ENCODE results near the gene AXIN2.
"Not testable (repeated sequence)": the region's sequence is repeated elsewhere in the genome, so short reads cannot be mapped to it uniquely, and the experiment has no call there.

Gene AXIN2

DNA sequence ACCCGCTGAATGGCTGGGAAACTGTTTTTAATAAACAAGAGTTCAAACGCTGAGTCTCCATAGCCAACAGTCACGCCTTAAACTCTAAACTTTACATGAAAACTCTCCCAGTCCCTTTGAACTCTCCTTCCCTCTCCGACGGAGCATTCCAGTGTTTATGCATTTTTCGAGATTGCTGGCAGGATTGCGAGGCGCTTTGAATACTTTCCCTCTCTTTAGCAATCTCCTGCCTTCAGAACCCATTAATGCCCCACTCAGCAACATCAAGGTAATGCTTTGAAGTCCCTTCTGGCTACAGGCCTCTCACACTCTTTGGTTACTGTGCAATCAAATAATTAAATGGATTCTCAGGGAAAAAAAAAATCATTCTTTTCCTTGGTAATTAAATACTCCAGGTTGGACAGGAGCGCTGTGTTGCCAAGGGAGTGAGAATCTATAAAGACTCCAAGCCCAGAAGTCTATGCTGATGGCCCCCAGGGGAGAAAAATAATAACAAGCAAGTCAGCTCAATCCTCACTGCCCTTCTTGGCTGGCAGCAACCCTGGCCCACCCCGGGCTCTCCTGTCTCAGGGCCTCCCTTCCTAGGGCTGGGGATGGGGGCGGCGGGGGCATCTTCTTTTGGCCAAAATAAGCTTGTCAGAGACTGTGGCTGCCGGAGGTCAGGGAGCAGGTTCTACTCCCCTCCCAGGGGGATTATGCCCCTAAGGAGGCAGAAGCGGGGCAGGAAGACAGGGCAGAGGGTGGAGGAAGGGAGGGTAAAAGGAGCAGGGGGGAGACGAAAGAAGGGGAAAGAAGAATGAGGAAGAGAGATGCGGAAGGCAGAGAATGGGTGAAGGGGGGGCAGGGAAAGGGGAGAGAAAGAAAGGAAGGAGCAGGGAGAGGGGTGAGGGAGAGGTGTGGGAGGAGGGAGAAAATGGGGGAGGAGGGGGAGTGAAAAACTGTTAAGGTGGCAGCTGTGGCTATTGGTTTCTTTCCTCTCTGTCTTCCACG, 45.2 kb downstream of the AXIN2 start:
- DNase-seq = no peak

DNA sequence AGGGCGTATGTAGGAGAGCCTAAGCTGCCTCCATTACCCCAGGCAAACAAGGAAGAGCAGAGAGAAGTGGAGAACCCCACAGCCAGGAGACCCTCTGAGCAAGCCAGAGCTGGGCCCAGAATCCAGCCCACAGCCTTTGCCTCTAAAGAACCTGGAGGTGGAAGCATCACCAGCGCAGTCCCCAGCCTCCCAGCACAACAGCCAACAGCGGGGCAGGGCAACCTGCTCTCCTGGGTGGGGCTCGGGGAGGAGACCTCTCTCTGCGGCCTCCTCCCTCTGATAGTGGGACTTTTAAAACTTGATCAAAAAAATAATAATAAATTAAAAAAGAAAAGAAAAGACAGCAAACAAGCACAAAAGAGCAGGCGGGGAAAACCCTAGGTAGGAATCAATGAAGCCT, 45.9 kb downstream of the AXIN2 start:
- DNase-seq = no peak

DNA sequence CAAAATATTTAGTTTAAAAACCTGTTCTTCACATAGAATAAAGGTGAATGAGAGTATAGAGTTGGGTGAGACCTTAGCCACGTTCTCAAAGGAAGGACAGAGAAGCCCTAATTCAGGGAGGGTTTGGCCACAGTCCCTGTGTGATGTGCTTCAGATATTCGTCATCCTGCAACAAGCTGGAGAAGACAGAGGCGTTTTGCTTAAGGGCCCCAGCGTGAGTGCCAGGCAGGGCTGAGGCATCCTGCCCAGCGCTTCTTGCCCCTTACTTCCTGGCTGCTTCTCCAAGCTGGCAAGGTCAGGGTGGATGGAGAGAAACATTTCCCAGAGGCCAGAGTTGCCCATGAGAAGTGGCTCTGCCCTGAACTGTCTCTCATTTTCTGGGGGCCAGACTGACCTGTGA, 46.9 kb downstream of the AXIN2 start:
- no peak for DNase-seq

DNA sequence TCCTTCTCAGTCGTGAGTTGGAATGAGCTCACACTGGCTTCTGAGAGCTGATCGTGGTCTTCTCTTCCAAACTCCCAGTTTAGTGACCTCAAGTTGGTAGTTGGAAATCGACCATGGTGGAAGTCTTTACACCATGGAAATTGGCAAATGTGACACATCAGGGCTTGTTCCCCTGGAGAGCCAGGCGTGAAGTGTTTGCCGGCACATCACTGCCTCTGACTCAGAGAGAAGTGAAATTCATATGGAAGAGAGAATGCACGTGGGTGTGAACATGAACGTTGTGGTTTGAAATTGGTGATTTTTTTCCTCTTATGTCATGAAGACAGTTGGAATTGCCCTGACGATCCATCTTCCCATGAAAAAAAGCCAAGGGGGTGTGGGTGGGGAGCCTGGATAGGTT, 47.4 kb downstream of the AXIN2 start:
- DNase-seq = no peak

DNA sequence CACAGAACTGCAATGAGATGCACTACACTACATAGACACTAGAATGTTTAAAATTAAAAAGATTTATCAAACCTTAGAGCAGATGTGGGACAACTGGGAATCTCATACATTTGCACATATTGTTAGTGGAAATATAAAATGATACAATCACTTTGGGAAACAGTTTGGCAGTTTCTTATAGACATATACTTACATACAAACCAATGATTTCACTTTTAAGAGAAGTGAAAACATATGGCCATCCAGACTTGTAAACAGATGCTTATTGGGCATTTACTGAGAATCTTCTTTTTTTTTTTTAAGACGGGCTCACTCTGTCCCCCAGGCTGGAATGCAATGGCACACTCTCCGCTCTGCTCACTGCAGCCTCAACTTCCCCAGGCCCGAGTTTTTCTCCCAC, 50.1 kb downstream of the AXIN2 start:
- no peak for DNase-seq

DNA sequence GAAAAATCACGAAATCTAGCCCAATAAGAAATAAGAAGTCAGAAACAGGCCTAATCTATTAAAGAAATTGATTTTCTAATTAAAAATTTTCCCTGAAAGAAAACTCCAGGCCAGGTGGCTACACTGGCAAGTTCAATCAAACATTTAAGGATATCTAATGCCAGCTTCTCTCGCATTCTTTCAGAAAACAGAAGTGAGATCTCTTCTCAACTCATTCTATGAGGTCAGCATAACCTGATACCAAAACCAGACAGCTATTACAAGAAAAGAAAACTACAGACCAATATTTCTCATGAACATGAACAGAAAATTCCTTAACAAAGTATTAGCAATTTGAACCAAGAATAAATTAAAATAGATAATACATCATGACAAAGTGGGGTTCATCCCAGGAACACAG, 52.4 kb downstream of the AXIN2 start:
- DNase-seq = no peak

DNA sequence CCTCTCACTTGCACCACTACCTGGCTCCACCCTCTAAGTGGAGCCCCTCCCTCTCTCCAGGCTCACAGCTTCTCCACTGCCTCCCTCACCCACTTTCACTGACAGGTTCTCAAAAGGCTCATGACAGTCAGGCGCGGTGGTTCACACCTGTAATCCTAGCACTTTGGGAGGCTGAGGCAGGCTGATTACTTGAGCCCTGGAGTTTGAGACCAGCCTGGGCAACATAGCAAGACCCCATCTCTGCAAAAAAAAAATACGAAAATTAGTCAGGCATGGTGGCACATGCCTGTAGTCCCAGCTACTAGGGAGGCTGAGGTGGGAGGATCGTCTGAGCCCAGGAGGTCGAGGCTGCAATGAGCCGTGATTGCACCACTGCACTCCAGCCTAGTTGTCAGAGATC, 56.8 kb downstream of the AXIN2 start:
- DNase-seq = not testable (repeated sequence)

DNA sequence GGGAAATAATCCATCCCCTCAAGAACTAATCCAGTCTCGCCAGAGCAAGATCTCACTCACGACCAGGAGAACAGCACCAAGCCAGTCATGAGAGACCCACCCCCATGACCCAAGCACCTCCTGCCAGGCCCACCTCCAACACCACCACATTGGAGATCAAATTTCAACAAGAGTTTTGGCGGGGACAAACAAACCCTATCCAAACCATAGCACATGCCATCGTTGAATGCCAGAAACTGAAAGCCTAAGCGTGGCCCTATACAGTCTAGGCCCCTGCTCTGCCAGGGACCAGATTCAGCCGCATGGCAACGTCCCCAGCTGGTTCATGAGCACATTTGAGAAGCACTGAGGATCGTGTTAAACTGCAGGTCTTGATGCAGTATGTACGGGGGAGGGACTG, 57.3 kb downstream of the AXIN2 start:
- no peak for DNase-seq

DNA sequence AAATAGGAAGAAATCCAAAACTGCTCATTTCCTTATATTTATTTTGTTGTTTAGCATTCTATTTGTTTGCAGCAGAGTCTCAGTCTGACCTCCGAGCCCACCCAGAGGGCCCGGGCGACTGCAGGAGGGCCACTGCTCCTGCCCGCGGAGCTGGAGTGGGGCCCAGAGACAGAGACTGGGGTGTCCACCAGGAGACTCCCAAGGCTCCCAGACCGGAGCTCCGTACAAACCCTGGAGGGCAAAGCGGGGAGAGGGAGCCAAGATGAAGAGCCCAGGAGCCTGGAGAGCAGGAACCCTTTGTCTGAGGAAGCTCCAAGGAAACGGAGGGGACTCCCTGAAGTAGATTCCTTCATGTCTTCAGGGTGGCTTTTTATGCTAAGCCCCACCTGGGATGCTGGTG, 57.9 kb downstream of the AXIN2 start:
- no peak for DNase-seq

DNA sequence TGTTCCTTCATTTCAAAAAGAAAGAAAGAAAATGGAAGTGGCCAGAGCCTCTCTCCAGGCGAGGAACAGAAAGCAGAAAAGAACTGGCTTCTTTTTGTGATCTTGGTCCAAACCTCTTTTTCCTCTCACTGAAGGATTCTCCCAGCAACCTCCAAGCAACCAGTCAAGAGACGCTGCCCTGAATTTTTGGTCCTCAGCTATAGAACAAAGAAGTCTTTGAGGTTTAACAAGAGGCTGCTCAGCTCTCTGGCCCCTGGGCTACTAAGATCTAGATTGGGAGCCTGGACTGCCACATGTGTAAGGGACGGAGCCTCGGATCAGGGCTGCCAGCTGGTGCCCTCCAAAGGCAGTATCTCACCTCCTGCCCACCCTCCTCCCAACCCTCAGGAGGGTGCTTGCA, 62.6 kb downstream of the AXIN2 start:
- no peak for DNase-seq

DNA sequence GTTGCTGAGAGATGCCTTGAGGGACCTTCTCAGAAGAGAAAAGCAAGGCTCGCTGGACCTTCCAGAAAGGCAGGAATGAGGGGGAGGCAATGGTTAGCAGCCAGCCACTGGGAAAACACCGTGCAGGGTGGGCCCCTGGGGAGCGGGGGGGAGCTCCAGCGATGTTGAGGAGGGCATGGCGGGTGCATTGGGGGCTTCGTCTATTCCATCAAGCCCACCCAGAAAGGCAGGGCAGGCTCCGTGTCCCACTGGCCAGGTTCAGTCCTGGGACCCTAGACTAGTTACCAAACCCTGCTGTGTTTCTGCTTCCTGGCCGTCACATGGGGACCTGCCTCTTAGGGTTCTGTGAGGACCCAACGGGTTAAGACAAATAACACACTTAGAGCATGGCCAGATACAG, 64.6 kb downstream of the AXIN2 start:
- DNase-seq = no peak

DNA sequence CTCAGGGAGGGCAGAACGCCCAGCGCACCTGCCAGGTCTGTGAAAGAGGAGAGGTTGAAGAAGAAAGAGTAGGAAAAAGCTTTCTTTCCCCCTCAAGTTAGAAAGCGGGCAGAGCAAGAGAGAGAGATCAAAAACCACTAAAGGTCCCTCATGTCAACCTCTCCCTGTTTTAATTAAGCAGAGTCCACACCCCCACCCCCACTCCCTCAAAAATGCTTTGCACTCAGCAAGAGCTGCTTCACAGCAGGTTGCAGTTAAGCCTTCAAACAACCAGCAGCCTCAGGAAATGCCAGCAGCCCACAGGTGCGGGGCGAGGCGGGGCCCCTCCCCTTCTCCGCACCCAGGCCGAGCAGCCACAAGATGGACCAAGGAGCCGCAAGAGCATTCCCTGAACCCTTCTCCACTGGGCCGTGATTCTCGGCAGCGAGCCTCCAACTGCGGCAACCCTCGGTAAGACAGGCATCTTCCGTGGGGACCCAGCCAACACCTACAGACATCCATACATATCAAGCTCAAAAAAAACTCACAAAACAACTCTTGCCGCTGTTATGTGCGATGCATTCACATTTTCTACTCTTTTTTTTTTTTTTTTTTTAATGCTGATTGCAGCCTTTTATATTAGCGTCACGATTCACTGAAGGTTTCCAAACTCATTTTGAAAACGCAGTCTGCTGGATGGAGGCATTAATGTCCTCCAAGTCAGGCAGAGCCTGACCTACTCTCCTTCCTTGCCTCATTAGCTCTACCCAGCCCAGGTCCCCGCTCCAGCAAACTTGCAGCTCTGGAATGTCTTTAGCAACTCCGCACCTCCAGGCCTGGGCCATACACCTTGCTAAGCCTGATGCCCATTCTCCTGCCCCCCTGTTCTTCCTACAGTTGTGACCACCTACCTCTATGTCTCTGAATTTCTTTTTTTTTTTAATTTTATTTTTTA, 66.1 kb downstream of the AXIN2 start:
- DNase-seq = no peak

DNA sequence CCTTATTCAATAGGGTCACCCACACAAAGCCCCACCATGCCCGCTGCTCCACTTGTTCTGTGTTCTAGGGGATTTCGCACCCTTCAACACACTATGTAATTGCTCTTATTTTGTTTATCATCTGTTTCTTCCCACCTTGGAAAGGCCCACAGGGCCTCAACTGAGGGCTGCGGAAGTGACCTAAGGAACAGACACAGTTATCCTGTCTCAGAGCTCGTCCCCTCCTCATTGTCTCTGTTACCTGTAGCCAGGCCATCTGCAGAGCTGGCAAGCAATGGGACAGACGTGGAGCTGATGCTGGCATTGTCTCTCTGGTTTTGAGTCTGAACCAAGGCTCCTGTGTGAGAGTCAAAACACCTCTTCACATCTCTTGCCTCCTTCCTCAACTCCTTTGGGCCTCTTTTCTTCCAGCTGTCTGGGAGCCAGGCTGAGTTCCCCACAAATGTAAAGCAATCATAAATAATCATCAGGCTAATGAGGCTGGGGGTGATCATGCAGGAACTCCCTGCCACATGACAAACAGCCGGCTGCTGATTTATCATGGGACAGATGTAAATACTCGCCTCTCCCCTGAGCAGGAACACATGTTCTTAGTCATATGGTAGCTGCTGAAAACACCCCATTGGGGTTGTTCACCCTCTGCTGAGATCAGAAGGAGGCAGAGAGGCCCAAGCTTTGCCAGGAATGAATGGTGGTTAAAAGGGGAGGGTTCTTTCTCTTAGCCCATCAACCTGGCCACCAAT, 71.9 kb downstream of the AXIN2 start:
- no peak for DNase-seq

DNA sequence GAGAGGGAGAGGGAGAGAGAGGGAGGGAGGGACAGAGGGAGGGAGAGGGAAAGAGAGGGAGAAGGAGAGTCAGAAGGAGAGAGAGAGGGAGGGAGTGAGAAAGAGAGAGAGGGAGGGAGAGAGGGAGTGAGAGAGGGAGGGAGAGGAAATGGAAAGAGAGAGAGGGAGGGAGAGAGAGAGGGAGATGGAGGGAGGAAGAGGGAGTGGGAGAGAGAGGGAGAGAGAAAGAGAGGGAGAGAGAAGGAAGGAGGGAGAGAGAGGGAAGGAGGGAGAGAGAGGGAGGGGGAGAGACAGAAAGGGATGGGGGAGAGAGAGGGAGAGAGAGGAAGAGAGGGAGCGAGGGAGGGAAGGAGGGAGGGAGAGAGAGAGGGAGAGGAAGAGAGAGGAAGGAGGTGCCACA, 72.8 kb downstream of the AXIN2 start:
- DNase-seq = no peak

DNA sequence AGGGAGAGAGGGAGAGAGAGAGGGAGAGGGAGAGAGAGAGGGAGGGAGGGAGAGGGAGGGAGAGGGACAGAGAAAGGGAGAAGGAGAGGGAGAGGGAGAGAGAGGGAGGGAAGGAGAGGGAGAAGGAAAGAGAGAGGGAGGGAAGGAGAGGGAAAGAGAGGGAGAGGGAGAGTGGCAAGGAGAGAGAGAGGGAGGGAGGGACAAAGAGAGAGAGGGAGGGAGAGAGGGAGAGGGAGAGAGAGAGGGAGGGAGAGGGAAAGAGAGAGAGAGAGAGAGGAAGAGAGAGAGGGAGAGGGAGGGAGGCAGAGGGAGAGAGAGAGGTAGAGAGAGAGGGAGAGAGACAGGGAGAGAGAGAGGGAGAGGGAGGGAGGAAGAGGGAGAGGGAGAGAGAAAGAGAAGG, 73.5 kb downstream of the AXIN2 start:
- DNase-seq = no peak

DNA sequence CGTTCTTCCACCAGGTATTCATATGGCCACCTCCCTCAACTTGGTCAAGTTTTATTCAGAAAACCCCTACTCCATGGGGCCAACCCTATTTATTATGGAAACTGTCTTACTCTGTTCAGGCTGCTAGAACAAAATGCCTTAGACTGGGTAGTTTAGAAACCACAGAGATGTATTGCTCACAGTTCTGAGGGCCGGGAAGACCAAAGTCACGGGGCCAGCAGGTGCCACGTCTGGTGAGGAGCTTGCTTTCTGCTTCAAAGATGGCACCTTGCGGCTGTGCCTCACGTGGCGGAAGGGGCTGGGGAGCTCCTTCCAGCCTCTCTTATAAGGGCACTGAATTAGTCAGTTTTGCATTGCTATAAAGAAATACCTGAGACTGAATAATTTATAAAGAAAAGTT, 74.3 kb downstream of the AXIN2 start:
- no peak for DNase-seq

DNA sequence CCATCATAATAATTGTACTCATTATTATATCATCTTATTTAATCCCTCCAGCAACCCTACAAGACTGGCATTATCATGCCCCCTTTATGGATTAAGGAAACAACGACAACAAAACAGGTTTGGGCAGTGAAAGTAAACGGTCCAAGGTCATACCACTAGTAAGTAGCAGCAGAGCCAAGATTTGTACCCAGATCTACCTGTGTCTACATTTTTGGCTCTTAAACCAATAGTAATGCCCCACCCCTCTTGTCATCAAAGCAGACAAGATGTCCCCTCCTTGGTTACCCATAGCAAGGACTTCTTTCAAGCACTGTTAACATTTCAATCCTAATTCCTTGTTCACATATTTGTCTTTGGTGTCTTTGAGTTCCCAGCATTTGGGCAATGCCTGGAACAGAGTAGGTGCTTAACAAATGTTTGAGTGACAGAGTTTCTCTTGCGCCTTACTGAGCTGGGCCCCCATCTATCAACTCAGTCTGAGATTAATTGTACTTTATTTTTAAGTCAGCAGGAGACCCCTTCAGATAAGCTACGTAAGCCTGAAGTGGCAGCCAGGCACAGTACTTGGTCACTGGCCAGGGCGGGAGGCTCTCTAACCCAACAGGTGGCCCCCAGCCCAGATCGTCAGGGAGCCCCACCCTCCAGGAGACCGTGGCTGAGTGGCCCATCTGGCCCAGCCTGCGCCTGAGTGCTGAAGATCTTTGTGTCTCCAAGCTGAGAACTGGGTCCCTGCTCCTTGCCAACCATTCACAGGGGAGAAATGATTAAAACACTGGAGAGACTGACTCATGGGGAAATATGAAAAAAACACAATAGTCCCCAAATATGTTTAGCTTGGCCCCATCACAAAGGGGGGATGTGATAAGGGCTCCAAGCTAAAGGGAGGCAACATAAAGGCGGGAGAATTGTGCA, 75.8 kb downstream of the AXIN2 start:
- DNase-seq = no peak

DNA sequence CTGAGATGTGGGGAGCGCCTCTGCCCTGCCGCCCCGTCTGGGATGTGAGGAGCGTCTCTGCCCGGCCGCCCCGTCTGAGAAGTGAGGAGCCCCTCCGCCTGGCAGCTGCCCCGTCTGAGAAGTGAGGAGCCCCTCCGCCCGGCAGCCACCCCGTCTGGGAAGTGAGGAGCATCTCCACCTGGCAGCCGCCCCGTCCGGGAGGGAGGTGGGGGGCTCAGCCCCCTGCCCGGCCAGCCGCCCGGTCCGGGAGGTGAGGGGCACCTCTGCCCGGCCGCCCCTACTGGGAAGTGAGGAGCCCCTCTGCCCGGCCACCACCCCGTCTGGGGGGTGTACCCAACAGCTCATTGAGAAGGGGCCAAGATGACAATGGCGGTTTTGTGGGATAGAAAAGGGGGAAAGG, 77.0 kb downstream of the AXIN2 start:
- not testable (repeated sequence) for DNase-seq

DNA sequence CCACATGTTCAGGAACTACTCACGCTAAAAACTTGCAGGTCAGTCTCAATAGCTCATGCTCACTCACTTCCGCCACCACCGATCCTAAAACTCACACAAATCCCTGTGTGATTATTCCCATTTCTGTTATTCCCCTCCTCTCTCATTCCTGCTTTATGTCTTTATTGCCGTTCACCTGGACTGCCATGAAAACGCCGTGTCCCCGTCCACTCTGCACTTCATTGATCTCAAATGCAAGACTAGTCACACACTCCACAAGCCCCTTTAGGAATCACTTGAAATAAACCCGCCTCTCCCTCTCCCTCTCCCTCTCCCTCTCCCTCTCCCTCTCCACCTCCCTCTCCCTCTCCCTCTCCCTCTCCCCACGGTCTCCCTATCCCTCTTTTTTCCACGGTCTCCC, 78.0 kb downstream of the AXIN2 start:
- no peak for DNase-seq

DNA sequence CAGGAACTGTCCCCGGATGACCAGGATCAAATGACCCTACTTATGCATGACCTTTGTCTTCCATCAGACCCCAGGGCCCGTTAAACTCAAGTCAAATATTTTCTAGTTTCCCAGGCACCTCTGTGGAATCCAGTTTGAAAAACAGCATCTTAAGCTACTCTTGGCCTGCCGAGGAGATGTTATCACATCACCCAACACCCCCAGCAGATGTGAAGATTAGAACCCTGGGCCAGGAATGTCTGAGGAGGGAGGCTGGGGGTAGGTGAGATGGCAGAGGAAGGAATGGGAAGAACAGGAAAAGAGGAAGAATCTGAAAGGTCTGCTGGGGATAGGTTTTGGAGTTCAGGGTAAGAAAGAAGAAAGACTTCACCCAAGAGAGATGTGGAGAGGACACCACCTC, 79.2 kb downstream of the AXIN2 start:
- no peak for DNase-seq

DNA sequence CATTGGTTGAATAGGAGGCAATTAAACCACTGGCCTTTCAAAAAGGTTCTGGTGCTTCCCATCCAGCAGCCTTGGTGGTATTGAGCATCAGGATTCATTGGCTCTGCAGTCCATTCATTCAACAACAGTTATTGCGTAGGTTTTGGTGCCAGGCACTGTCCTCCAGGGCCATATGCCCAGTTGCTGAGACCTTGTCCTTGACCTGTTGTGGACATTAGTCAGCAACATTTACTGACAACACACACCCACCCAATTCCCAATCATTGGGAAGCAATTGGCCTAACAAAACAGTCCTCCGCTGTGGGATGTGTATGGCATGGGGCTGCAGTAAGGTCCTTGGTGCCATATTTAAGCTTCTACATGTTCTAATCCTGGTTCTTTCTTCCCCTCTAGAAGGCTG, 82.2 kb downstream of the AXIN2 start:
- no peak for DNase-seq
